Breast epithelium (tissue), 4 donors: ENCODE results near the gene IGF1R. TPM values are rescaled to one million over a fixed set of nuclear protein-coding genes. Genes with fewer than 3 reads are reported as not detected.

Source experiments
- DNase-seq, 2 donors: peaks; one replicate each; pipeline ENCODE4 v3.0.0-alpha.2; 2019; ENCODE audit warnings: low spot score in 2 of 2
- H3K27ac ChIP-seq, 2 donors: fragments of 200-600 bp; sonication (generic) in 1 of 2; one replicate each; pipeline ENCODE4 v1.5.1; 2016 to 2019; ENCODE audit warnings: mild to moderate bottlenecking in 1 of 2
- H3K27me3 ChIP-seq, 2 donors: fragments of 200-600 bp; sonication (generic) in 1 of 2; one replicate each; pipeline versions ENCODE4 v1.5.1 to v1.6.0; 2017 to 2019; ENCODE audit warnings: control low read depth in 1 of 2, mild to moderate bottlenecking in 1 of 2
- H3K36me3 ChIP-seq: fragments of 200-600 bp; one replicate; pipeline ENCODE4 v1.5.1; 2019
- H3K4me1 ChIP-seq, 2 donors: fragments of 200-600 bp; sonication (generic); one replicate each; pipeline ENCODE4 v1.5.1; 2016 to 2019; ENCODE audit warnings: control low read depth in 1 of 2
- H3K4me3 ChIP-seq, 3 donors: fragments of 200-600 bp; sonication (generic); 1 replicate in 2 of 3; 2 replicates in 1 of 3; pipeline ENCODE4 v1.5.1; 2016 to 2019; ENCODE audit warnings: mild to moderate bottlenecking in 3 of 3, moderate library complexity in 2 of 3
- H3K9me3 ChIP-seq, 2 donors: fragments of 200-600 bp; sonication (generic) in 1 of 2; one replicate each; pipeline ENCODE4 v1.5.1; 2016 to 2019; ENCODE audit warnings: control low read depth in 1 of 2
- CTCF ChIP-seq, 3 donors: fragments of 450-650 bp; IDR thresholded peaks; one replicate each; pipeline ENCODE4 v1.5.1; 2016 to 2017; ENCODE audit warnings: antibody characterized with exemption in 3 of 3, mild to moderate bottlenecking in 3 of 3, moderate library complexity in 3 of 3
- POLR2A ChIP-seq: fragments of 450-650 bp; IDR thresholded peaks from one replicate; pipeline ENCODE4 v1.6.1; 2016; ENCODE audit warnings: antibody characterized with exemption, mild to moderate bottlenecking, moderate library complexity
- POLR2AphosphoS5 ChIP-seq, 3 donors: sonication (generic); formaldehyde crosslinking; IDR thresholded peaks; one replicate each; pipeline ENCODE4 v1.6.1; 2017; ENCODE audit warnings: antibody characterized with exemption in 3 of 3
- intact Hi-C: fragments of 100-400 bp; cut with DNase I; formaldehyde crosslinking; loops from one replicate; pipeline ENCODE4 v1.15.1; 2023; ENCODE audit warnings: low total_unique reads
- total RNA-seq, 3 donors: library from RNA; depleted of rRNA; stranded (reverse); fragments of >200 nt; gene quantifications; one replicate each; pipeline ENCODE4 v1.1.0, GENCODE V29; 2016

IGF1R gene
- total RNA-seq, 3 donors from 2014 or later: 61.8 to 146 (median 103) TPM

GRCh38 chr15:98798375-98798893 lies 150.1 kb downstream of the IGF1R start:
- Histone ChIP-seq H3K27me3 (no peaks in the 10 kb centered on the region), H3K36me3 (no peaks in the 10 kb centered on the region), H3K9me3 (no peaks in the 10 kb centered on the region), H3K4me1 (peaks cover 0 to 38% of the 10 kb centered on the region in 2 donors), H3K27ac (peak overlapping the region in 1 of 2 donors; percentile 4), H3K4me3 (no peak overlapping the region)
- no peak for TF ChIP-seq POLR2A
- TF ChIP-seq CTCF (IDR thresholded peaks at IDR 0.05): no peak
- no peak for DNase-seq
- intact Hi-C loops: no loop called here

GRCh38 chr15:98799461-98800390 lies 151.4 kb downstream of the IGF1R start:
- no peak for DNase-seq
- intact Hi-C loops: no loop called here
- Histone ChIP-seq H3K4me1 (peaks cover 0 to 38% of the 10 kb centered on the region in 2 donors), H3K9me3 (no peaks in the 10 kb centered on the region), H3K27ac (peak overlapping the region; percentile 27 to 59), H3K4me3 (peak overlapping the region in 1 of 3 donors; percentile 37), H3K27me3 (no peaks in the 10 kb centered on the region), H3K36me3 (no peaks in the 10 kb centered on the region)
- no peak for TF ChIP-seq POLR2A
- no peak for TF ChIP-seq CTCF (IDR thresholded peaks at IDR 0.05)
- no peak for TF ChIP-seq POLR2AphosphoS5 (IDR thresholded peaks at IDR 0.05)

GRCh38 chr15:98800437-98801233 lies 152.3 kb downstream of the IGF1R start:
- Histone ChIP-seq H3K27me3 (no peaks in the 10 kb centered on the region), H3K4me1 (peaks cover 0 to 38% of the 10 kb centered on the region in 2 donors), H3K9me3 (no peaks in the 10 kb centered on the region), H3K4me3 (peak overlapping the region in 1 of 3 donors; percentile 24), H3K27ac (peak overlapping the region; percentile 48 to 63), H3K36me3 (no peaks in the 10 kb centered on the region)
- intact Hi-C loops: no loop called here
- TF ChIP-seq POLR2A (no peak), POLR2AphosphoS5 (IDR thresholded peaks at IDR 0.05) (peak in 1 of 3 donors; percentile 11)
- DNase-seq: no peak

- Histone ChIP-seq H3K27me3 (no peaks in the 10 kb centered on the region), H3K4me1 (peaks cover 0 to 38% of the 10 kb centered on the region in 2 donors), H3K4me3 (no peak overlapping the region), H3K27ac (peak overlapping the region; percentile 48 to 63), H3K36me3 (no peaks in the 10 kb centered on the region), H3K9me3 (no peaks in the 10 kb centered on the region)
- no peak for DNase-seq
- TF ChIP-seq POLR2AphosphoS5 (IDR thresholded peaks at IDR 0.05): no peak
- no peak for TF ChIP-seq POLR2A
- intact Hi-C loops: no loop called here
Measured at GRCh38 chr15:98801234-98801561, 152.9 kb downstream of the IGF1R start.

GRCh38 chr15:98802187-98802586 lies 153.8 kb downstream of the IGF1R start:
- Histone ChIP-seq H3K36me3 (no peaks in the 10 kb centered on the region), H3K27me3 (no peaks in the 10 kb centered on the region), H3K9me3 (no peaks in the 10 kb centered on the region), H3K4me3 (no peak overlapping the region), H3K4me1 (peaks cover 0 to 31% of the 10 kb centered on the region in 2 donors), H3K27ac (no peak overlapping the region)
- TF ChIP-seq POLR2AphosphoS5 (IDR thresholded peaks at IDR 0.05) (no peak), CTCF (IDR thresholded peaks at IDR 0.05) (no peak), POLR2A (no peak)
- DNase-seq: no peak
- intact Hi-C loops: no loop called here
